Right lobe of liver (tissue), 6 donors: ENCODE results near the gene ZMAT3. TPM values are rescaled to one million over a fixed set of nuclear protein-coding genes. Genes with fewer than 3 reads are reported as not detected.

Source experiments
- ATAC-seq, 4 donors: fragments of 200-7000 bp; cut with Tn5 transposase; one replicate each; pipeline ENCODE4 v1.9.1; 2020; ENCODE audit warnings: mild to moderate bottlenecking in 4 of 4, moderate library complexity in 4 of 4
- DNase-seq, 3 donors: peaks; one replicate each; pipeline ENCODE4 v3.0.0-alpha.2; 2020
- H3K27ac ChIP-seq, 3 donors: fragments of 200-600 bp; one replicate each; pipeline ENCODE4 v1.8.0; 2022
- H3K27me3 ChIP-seq, 2 donors: fragments of 200-600 bp; one replicate each; pipeline ENCODE4 v1.8.0; 2022
- H3K36me3 ChIP-seq, 4 donors: fragments of 200-600 bp; sonication (generic) in 1 of 4; one replicate each; pipeline versions ENCODE4 v1.5.1 to v1.8.0; 2017 to 2022; ENCODE audit warnings: control low read depth in 1 of 4
- H3K4me1 ChIP-seq, 4 donors: fragments of 200-600 bp; sonication (generic) in 1 of 4; one replicate each; pipeline versions ENCODE4 v1.5.1 to v1.8.0; 2017 to 2022; ENCODE audit warnings: control low read depth in 1 of 4
- H3K4me3 ChIP-seq, 3 donors: fragments of 200-600 bp; one replicate each; pipeline ENCODE4 v1.8.0; 2022
- H3K9me3 ChIP-seq, 4 donors: fragments of 200-600 bp; sonication (generic) in 1 of 4; one replicate each; pipeline versions ENCODE4 v1.5.1 to v1.8.0; 2017 to 2022; ENCODE audit warnings: control low read depth in 1 of 4
- POLR2A ChIP-seq: fragments of 450-650 bp; IDR thresholded peaks from one replicate; pipeline ENCODE4 v1.6.1; 2017; ENCODE audit warnings: antibody characterized with exemption, mild to moderate bottlenecking
- WGBS: methylation state at CpG from one replicate; pipeline ENCODE4 v1.1.6; 2018; ENCODE audit warnings: low coverage, low lambda C conversion rate; ENCODE audit not compliant: insufficient coverage; ENCODE audit errors: missing lambda C conversion rate; 5-methylcytosine and 5-hydroxymethylcytosine counted together
- intact Hi-C, 2 donors: fragments of 100-400 bp; cut with DNase I; formaldehyde crosslinking; loops; one replicate each; pipeline versions ENCODE4 v1.11.2 to v1.14.1; 2022
- total RNA-seq, 6 experiments: library from RNA; depleted of rRNA in 2 of 6; stranded (reverse); fragments of >200 nt in 2 of 6; fragmentation: NEBNext Ultra II Directional in 3 of 6; extraction: Animal tissue kit (Norgen Biotek cat#: 25700) in 3 of 6; gene quantifications; one replicate each; pipeline versions ENCODE4 v1.1.0 to v1.2.4, GENCODE V29; 2016 to 2023
- TF ChIP-seq, protein P1 (sequence below), 4 donors: fragments of 200-600 bp in 3 of 4; fragments of 450-650 bp in 1 of 4; IDR thresholded peaks; one replicate each; pipeline versions ENCODE4 v1.5.1 to v1.8.0; 2016 to 2022; ENCODE audit warnings: antibody characterized with exemption in 4 of 4, mild to moderate bottlenecking in 2 of 4
- donor health status: DM: no; HTN: yes; CAD: no.
- donor health status: DM: no; HTN: no; CAD: no.
- donor health status: DM: no; HTN: no; CAD: no.
- donor health status: DM: no; HTN: yes; CAD: no.
- donor health status: DM: no; HTN: yes; CAD: no.

ZMAT3 gene
- total RNA-seq, 6 experiments from 2014 or later, result 5.5 to 19.6 (median 10.8) TPM

DNA sequence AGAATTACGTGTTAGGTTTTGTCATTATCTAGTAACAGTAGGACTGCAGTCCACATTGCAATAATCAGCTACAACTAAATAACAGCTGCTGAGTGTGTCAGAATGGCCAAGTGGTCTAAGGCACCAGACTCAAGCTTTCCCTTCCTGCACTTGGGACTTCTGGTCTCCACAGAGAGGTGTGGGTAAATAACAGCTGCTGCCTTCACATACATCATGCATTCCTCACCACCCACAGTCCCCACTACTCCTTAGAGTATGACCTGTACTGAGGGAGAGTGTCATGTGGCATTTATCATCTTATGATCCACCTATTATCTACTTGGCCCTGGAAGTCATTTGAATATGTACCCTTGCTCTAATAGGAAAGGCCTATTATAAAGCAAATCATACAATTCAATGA lies 22.2 kb upstream of the ZMAT3 start:
- no peak overlapping the region for H3K27ac ChIP-seq
- no peaks in the 10 kb centered on the region for H3K9me3 ChIP-seq
- intact Hi-C loops, result no loop called here
- DNase-seq (no peak), ATAC-seq (no peak)
- no peak overlapping the region for H3K4me3 ChIP-seq
- H3K27me3 ChIP-seq, result no peaks in the 10 kb centered on the region
- 70% methylated on average over 1 of the region's 1 CpG for WGBS
- no peaks in the 10 kb centered on the region for H3K4me1 ChIP-seq
- no peak for TF ChIP-seq POLR2A
- TF ChIP-seq, protein P1, sequence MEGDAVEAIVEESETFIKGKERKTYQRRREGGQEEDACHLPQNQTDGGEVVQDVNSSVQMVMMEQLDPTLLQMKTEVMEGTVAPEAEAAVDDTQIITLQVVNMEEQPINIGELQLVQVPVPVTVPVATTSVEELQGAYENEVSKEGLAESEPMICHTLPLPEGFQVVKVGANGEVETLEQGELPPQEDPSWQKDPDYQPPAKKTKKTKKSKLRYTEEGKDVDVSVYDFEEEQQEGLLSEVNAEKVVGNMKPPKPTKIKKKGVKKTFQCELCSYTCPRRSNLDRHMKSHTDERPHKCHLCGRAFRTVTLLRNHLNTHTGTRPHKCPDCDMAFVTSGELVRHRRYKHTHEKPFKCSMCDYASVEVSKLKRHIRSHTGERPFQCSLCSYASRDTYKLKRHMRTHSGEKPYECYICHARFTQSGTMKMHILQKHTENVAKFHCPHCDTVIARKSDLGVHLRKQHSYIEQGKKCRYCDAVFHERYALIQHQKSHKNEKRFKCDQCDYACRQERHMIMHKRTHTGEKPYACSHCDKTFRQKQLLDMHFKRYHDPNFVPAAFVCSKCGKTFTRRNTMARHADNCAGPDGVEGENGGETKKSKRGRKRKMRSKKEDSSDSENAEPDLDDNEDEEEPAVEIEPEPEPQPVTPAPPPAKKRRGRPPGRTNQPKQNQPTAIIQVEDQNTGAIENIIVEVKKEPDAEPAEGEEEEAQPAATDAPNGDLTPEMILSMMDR (IDR thresholded peaks at IDR 0.05), result no peak
- H3K36me3 ChIP-seq, result no peaks in the 10 kb centered on the region

DNA sequence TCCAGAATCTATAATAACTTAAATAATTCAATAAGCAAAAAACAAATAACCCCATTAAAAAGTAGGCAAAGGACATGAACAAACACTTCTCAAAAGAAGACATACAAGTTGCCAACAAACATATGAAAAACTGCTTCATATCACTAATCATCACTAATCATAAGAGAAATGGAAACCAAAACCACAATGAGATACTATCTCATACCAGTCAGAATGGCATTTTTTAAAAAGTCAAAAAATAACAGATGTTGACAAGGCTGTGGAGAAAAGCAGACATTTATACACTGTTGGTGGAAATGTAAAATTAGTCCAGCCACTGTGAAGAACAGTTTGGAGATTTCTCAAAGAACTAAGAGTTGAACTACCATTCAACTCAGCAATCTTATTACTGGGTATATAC lies 19.5 kb upstream of the ZMAT3 start:
- Histone ChIP-seq H3K27me3 (no peaks in the 10 kb centered on the region), H3K4me3 (no peak overlapping the region), H3K9me3 (no peaks in the 10 kb centered on the region), H3K36me3 (no peaks in the 10 kb centered on the region), H3K4me1 (no peaks in the 10 kb centered on the region), H3K27ac (no peak overlapping the region)
- no peak for TF ChIP-seq POLR2A
- TF ChIP-seq, protein P1 (IDR thresholded peaks at IDR 0.05), result no peak
- intact Hi-C loops, result no loop called here
- ATAC-seq (no peak), DNase-seq (no peak)

DNA sequence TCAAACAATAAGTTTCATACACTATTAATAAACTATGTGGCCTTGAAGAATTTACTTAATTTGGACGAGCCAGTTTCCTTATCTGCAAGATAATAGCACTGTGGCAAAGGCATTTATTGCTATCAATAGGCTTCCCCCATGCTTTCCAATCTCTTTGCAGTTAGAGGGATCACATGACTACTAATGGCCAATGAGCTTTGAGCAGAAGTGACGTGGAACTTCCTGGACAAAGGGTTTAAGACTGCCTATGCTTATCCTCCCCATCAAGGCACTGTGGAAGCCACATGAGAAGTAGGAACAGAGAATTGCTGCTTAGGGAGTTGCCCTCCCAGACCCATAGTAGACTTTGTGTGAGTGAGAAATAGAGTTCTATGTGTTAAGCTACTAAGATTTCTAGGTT lies 16.7 kb upstream of the ZMAT3 start:
- H3K4me1 ChIP-seq, result no peaks in the 10 kb centered on the region
- no peak for TF ChIP-seq POLR2A
- TF ChIP-seq, protein P1 (IDR thresholded peaks at IDR 0.05), result no peak
- no peak overlapping the region for H3K4me3 ChIP-seq
- DNase-seq, result no peak
- 39% methylated on average over 1 of the region's 2 CpGs for WGBS
- intact Hi-C loops, result no loop called here
- no peak overlapping the region for H3K27ac ChIP-seq
- ATAC-seq, result no peak
- no peaks in the 10 kb centered on the region for H3K36me3 ChIP-seq
- no peaks in the 10 kb centered on the region for H3K9me3 ChIP-seq
- H3K27me3 ChIP-seq, result no peaks in the 10 kb centered on the region

DNA sequence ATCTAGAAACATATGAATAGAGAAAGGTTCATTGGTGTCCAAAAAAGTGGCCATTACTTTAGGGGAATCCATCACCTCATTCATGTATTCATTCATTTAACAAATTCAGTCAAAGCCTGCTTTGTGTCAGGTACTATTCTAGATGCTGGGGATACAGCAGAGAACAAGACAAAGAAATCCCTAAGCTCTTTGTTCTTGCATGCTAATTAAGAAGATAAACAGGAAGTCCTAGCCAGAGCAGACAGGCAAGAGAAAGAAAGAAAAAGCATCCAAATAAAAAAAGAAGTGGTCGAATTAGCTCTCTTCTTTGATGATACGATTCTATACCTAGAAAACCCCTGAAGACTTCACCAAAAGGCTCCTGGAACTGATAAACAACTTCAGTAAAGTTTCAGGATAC lies 12.4 kb upstream of the ZMAT3 start:
- 22% methylated on average over 2 of the region's 2 CpGs for WGBS
- intact Hi-C loops, result no loop called here
- Histone ChIP-seq H3K4me3 (no peak overlapping the region), H3K36me3 (no peaks in the 10 kb centered on the region), H3K9me3 (no peaks in the 10 kb centered on the region), H3K27me3 (no peaks in the 10 kb centered on the region), H3K27ac (no peak overlapping the region), H3K4me1 (no peaks in the 10 kb centered on the region)
- TF ChIP-seq POLR2A, result no peak
- TF ChIP-seq, protein P1 (IDR thresholded peaks at IDR 0.05), result no peak
- no peak for ATAC-seq
- no peak for DNase-seq

DNA sequence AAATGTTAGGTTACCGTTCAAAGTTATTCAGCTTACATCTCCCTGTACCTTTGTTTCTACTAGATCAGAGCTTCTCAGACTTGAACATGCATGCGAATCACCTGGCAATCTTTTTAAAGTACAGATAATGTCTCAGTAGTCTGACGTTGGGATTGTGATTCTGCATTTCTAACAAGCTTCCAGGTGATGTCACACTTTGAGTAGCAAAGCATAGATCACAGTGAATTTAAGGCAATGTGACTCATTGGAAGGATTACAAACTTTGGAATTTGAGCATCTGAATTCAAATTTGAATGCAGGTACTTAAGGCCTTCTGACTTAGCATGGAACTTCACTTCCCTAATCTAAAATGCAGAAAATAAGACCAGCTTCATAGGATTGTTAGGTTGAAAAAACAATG lies 10.8 kb upstream of the ZMAT3 start:
- 63% methylated on average over 3 of the region's 3 CpGs for WGBS
- ATAC-seq, result no peak
- no peaks in the 10 kb centered on the region for H3K27me3 ChIP-seq
- H3K4me1 ChIP-seq, result no peaks in the 10 kb centered on the region
- intact Hi-C loops, result no loop called here
- no peak for DNase-seq
- no peaks in the 10 kb centered on the region for H3K36me3 ChIP-seq
- no peak for TF ChIP-seq POLR2A
- TF ChIP-seq, protein P1 (IDR thresholded peaks at IDR 0.05), result no peak
- no peak overlapping the region for H3K4me3 ChIP-seq
- H3K9me3 ChIP-seq, result no peaks in the 10 kb centered on the region
- no peak overlapping the region for H3K27ac ChIP-seq
